A673 (cell line): ENCODE data around the gene SH3RF2. TPM values are rescaled to one million over a fixed set of nuclear protein-coding genes. Genes with fewer than 3 reads are reported as not detected.

ENCODE experiments used
- BruUV-seq: library from RNA; stranded (reverse); fragments of 400-500 nt; replicated peaks from 2 replicates; lab custom pipeline; 2021; lab: Mats Ljungman, UMichigan
- CTCF ChIA-PET: fragments of 300-600 bp; sonication (Branson Sonifier 250); formaldehyde crosslinking; loops from one replicate; lab custom pipeline; 2022; ENCODE audit warnings: antibody characterized with exemption; lab: Charles Lee
- POLR2A ChIA-PET: fragments of 300-600 bp; sonication (Branson Sonifier 250); formaldehyde crosslinking; loops from one replicate; lab custom pipeline; 2022; ENCODE audit warnings: antibody characterized with exemption; ENCODE audit not compliant: low non-redundant PET; lab: Charles Lee
- DNase-seq: peaks from one replicate; pipeline ENCODE4 v3.0.0-alpha.2; 2015; ENCODE audit warnings: low spot score
- H3K27ac ChIP-seq: fragments of 200-600 bp; sonication (generic); 2 replicates; pipeline ENCODE4 v1.5.1; 2016; ENCODE audit warnings: mixed run types, low read depth, mild to moderate bottlenecking, mixed read lengths, antibody characterized with exemption, low read length; ENCODE audit not compliant: poor library complexity, severe bottlenecking
- H3K27me3 ChIP-seq: fragments of 200-600 bp; sonication (generic); replicated peaks from 2 replicates; pipeline ENCODE4 v1.6.1; 2017; ENCODE audit warnings: mixed run types, low read depth, mild to moderate bottlenecking, mixed read lengths, antibody characterized with exemption, low read length; ENCODE audit not compliant: insufficient read depth, poor library complexity
- H3K36me3 ChIP-seq: fragments of 200-600 bp; sonication (generic); 2 replicates; pipeline ENCODE4 v1.6.1; 2016; ENCODE audit warnings: mixed run types, mild to moderate bottlenecking, mixed read lengths, antibody characterized with exemption, low read length; ENCODE audit not compliant: insufficient read depth, poor library complexity, severe bottlenecking
- H3K4me1 ChIP-seq: fragments of 200-600 bp; sonication (generic); 2 replicates; pipeline ENCODE4 v1.6.1; 2017; ENCODE audit warnings: mixed run types, mild to moderate bottlenecking, mixed read lengths, antibody characterized with exemption, low read length; ENCODE audit not compliant: insufficient read depth, poor library complexity, severe bottlenecking
- H3K4me3 ChIP-seq: fragments of 200-600 bp; sonication (generic); 2 replicates; pipeline ENCODE4 v1.5.1; 2016; ENCODE audit warnings: low read depth, mixed run types, mild to moderate bottlenecking, mixed read lengths, low read length; ENCODE audit not compliant: poor library complexity, severe bottlenecking
- H3K9me3 ChIP-seq: fragments of 200-600 bp; sonication (generic); 2 replicates; pipeline ENCODE4 v1.6.1; 2016; ENCODE audit warnings: mixed run types, low read depth, mild to moderate bottlenecking, mixed read lengths, antibody characterized with exemption, low read length; ENCODE audit not compliant: poor library complexity, severe bottlenecking
- EZH2 ChIP-seq: fragments of 200-600 bp; sonication (generic); IDR thresholded peaks from 2 replicates; pipeline ENCODE4 v1.6.1; 2017; ENCODE audit warnings: borderline replicate concordance, low read depth, mild to moderate bottlenecking, mixed read lengths, antibody characterized with exemption, low read length; ENCODE audit not compliant: poor library complexity, severe bottlenecking
- intact Hi-C: fragments of 100-400 bp; cut with micrococcal nuclease; formaldehyde crosslinking; loops from one replicate; pipeline ENCODE4 v1.10.0; 2022; ENCODE audit not compliant: unreplicated experiment
- total RNA-seq: library from RNA; stranded (reverse); gene quantifications from 2 replicates; pipeline ENCODE4 v1.2.3, GENCODE V29; 2021
- TF ChIP-seq, protein P1 (sequence below): fragments of 300-800, 200-600 bp; sonication (generic); conservative IDR thresholded peaks from 2 replicates; pipeline ENCODE4 v1.5.1; 2017; ENCODE audit warnings: low read depth, mild to moderate bottlenecking, antibody characterized with exemption, low read length, moderate library complexity, mixed read lengths

The SH3RF2 gene
- total RNA-seq, 1 experiment from 2014 or later, result 21.1 TPM

GRCh38 chr5:146002491-146002890 lies 66.1 kb downstream of the SH3RF2 start:
- Histone ChIP-seq H3K27me3 (no peaks in the 10 kb centered on the region), H3K9me3 (no peaks in the 10 kb centered on the region), H3K4me1 (peaks cover 80% of the 10 kb centered on the region), H3K27ac (peak overlapping the region; percentile 89), H3K4me3 (no peak overlapping the region), H3K36me3 (no peaks in the 10 kb centered on the region)
- ChIA-PET CTCF (interaction anchor here (0.8 to 1.0 kb wide), 3 partner anchors 77 to 1799 kb away, joined by 3 read pairs; no protein-coding TSS in a partner anchor), POLR2A (interaction anchor here (0.7 to 1.0 kb wide), 5 partner anchors 26 to 1693 kb away, joined by 3 to 7 read pairs (median 3); no protein-coding TSS in a partner anchor)
- TF ChIP-seq EZH2, result no peak
- TF ChIP-seq, protein P1, sequence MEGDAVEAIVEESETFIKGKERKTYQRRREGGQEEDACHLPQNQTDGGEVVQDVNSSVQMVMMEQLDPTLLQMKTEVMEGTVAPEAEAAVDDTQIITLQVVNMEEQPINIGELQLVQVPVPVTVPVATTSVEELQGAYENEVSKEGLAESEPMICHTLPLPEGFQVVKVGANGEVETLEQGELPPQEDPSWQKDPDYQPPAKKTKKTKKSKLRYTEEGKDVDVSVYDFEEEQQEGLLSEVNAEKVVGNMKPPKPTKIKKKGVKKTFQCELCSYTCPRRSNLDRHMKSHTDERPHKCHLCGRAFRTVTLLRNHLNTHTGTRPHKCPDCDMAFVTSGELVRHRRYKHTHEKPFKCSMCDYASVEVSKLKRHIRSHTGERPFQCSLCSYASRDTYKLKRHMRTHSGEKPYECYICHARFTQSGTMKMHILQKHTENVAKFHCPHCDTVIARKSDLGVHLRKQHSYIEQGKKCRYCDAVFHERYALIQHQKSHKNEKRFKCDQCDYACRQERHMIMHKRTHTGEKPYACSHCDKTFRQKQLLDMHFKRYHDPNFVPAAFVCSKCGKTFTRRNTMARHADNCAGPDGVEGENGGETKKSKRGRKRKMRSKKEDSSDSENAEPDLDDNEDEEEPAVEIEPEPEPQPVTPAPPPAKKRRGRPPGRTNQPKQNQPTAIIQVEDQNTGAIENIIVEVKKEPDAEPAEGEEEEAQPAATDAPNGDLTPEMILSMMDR, result no peak
- BruUV-seq, result no TSS peak
- intact Hi-C loops, result loop anchor here (1.0 to 5.0 kb wide), 4 partner anchors 47 to 1740 kb away; no protein-coding TSS in a partner anchor
- peak; percentile 99 for DNase-seq

GRCh38 chr5:146003852-146004251 lies 67.5 kb downstream of the SH3RF2 start:
- Histone ChIP-seq H3K4me1 (peaks cover 77% of the 10 kb centered on the region), H3K27me3 (no peaks in the 10 kb centered on the region), H3K4me3 (no peak overlapping the region), H3K27ac (peak overlapping the region; percentile 89), H3K36me3 (no peaks in the 10 kb centered on the region), H3K9me3 (no peaks in the 10 kb centered on the region)
- CTCF ChIA-PET, result no interaction called here
- TF ChIP-seq, protein P1, result no peak
- no peak for TF ChIP-seq EZH2
- DNase-seq, result peak; percentile 54
- intact Hi-C loops, result loop anchor here (5.0 kb wide), 1 partner anchor 1738 kb away; no protein-coding TSS in a partner anchor
- POLR2A ChIA-PET, result interaction anchor here (0.6 to 1.1 kb wide), 3 partner anchors 60 to 180 kb away, joined by 3 to 4 read pairs (median 3); no protein-coding TSS in a partner anchor
- no TSS peak for BruUV-seq

DNA sequence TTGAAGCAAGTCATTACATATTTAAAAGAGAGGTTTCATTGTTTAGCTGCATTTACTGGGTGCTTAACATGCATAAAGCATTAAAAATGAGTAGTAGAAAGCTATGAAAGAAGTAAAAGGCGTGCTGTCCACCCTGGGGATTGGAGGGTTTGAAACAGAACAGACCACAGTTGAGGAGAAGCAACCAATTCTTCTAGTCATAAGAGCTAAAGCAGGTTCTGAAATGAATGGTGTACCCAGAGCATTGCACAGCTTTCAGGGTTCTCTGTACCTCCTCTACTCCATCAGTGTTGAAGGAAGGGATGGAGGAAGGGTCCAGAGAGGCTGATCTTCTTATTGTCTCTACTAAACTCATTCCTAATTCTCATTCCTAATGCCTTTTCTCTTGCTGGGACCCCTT lies 68.9 kb downstream of the SH3RF2 start:
- Histone ChIP-seq H3K27me3 (no peaks in the 10 kb centered on the region), H3K4me1 (peaks cover 67% of the 10 kb centered on the region), H3K36me3 (no peaks in the 10 kb centered on the region), H3K4me3 (no peak overlapping the region), H3K27ac (peak overlapping the region; percentile 89), H3K9me3 (no peaks in the 10 kb centered on the region)
- TF ChIP-seq, protein P1, result no peak
- no peak for TF ChIP-seq EZH2
- POLR2A ChIA-PET, result no interaction called here
- DNase-seq, result peak; percentile 46
- CTCF ChIA-PET, result no interaction called here
- intact Hi-C loops, result no loop called here
- no TSS peak for BruUV-seq
